Gastrocnemius medialis (tissue), 4 donors: ENCODE results near the gene TCHP.

ENCODE experiments used
- CTCF ChIP-seq, 5 experiments: fragments of 450-650 bp in 3 of 5; fragments of 200-600 bp in 2 of 5; sonication (generic) in 2 of 5; IDR thresholded peaks in 4 of 5; conservative IDR thresholded peaks in 1 of 5; 1 replicate in 4 of 5; 2 replicates in 1 of 5; pipeline ENCODE4 v1.5.1; 2016 to 2019; ENCODE audit warnings: antibody characterized with exemption in 5 of 5, mild to moderate bottlenecking in 3 of 5, moderate library complexity in 3 of 5
- POLR2A ChIP-seq, 2 donors: fragments of 450-650 bp; IDR thresholded peaks; one replicate each; pipeline ENCODE4 v1.6.1; 2017; ENCODE audit warnings: antibody characterized with exemption in 2 of 2, mild to moderate bottlenecking in 2 of 2, moderate library complexity in 2 of 2

- no peak for TF ChIP-seq POLR2A (IDR thresholded peaks at IDR 0.05)
- TF ChIP-seq CTCF (IDR thresholded peaks at IDR 0.05 in 4 of 5, conservative IDR thresholded peaks at IDR 0.05 in 1 of 5): no peak
Observed at GRCh38 chr12:109952873-109953272, 52.8 kb downstream of the TCHP start.
